ENCODE results near the gene LAMA3. TPM values are rescaled to one million over a fixed set of nuclear protein-coding genes. Genes with fewer than 3 reads are reported as not detected.
A peak's percentile ranks its signal among the peaks of the same experiment; 100 is the strongest.

Gene LAMA3
- total RNA-seq, 1 experiment from 2014 or later: 5.6 TPM

GRCh38 chr18:23920054-23920453 is 230.8 kb downstream of the LAMA3 start:
- ATAC-seq (no peak), DNase-seq (ENCODE audit: low read depth, low spot score) (no peak)
- no peaks in the 10 kb centered on the region for H3K9me3 ChIP-seq (ENCODE audit: control insufficient read depth in 1 of 2, insufficient read depth in 1 of 2, low read depth in 1 of 2, low read length in 2 of 2)
- BruUV-seq (replicated peaks): no TSS peak
- H3K36me3 ChIP-seq (ENCODE audit: control insufficient read depth in 1 of 2, insufficient read depth in 2 of 2, low read length in 2 of 2): no peaks in the 10 kb centered on the region
- no peak overlapping the region for H2AFZ ChIP-seq (ENCODE audit: low read depth, low read length, poor library complexity, severe bottlenecking)
- ChIA-PET CTCF (no interaction called here), POLR2A (no interaction called here), RAD21 (ENCODE audit: low non-redundant PET in 1 of 2, low total read pairs in 2 of 2, uncharacterized antibody in 2 of 2, unreplicated experiment in 2 of 2) (no interaction called here)
- no peak overlapping the region for H3K9ac ChIP-seq (ENCODE audit: low read length)
- H3K4me1 ChIP-seq (ENCODE audit: control insufficient read depth in 1 of 2, insufficient read depth in 2 of 2, low read length in 2 of 2): peaks cover 0 to 3% of the 10 kb centered on the region in 2 experiments; a peak in 1 of 4 replicates
- H3K27me3 ChIP-seq (ENCODE audit: insufficient read depth, low read length): no peaks in the 10 kb centered on the region
- H3K4me3 ChIP-seq (replicated peaks in 1 of 2; ENCODE audit: low read depth in 1 of 2, low read length in 2 of 2): no peak overlapping the region
- no peaks in the 10 kb centered on the region for H4K20me1 ChIP-seq (ENCODE audit: insufficient read depth)
- no peak overlapping the region for H3K27ac ChIP-seq (ENCODE audit: low read depth, low read length)
- H3K9me2 ChIP-seq (ENCODE audit: insufficient read depth): no peaks in the 10 kb centered on the region
- H3K4me2 ChIP-seq (ENCODE audit: low read length): no peak overlapping the region
- intact Hi-C loops (cut with micrococcal nuclease): no loop called here
- H3K79me2 ChIP-seq (ENCODE audit: insufficient read depth, low read length): no peaks in the 10 kb centered on the region
- TF ChIP-seq EGR1 (IDR thresholded peaks at IDR 0.05; ENCODE audit: low read depth) (no peak), ATF3 (IDR thresholded peaks at IDR 0.05) (no peak), ELF1 (IDR thresholded peaks at IDR 0.05; ENCODE audit: borderline replicate concordance, low read depth) (no peak), ZFX (IDR thresholded peaks at IDR 0.05) (no peak), YY1 (IDR thresholded peaks at IDR 0.05; ENCODE audit: extremely low read depth, insufficient replicate concordance, low read depth, low read length) (no peak), ZNF274 (IDR thresholded peaks at IDR 0.05; ENCODE audit: low read depth, low read length) (no peak), JUND (IDR thresholded peaks at IDR 0.05) (no peak), SRF (IDR thresholded peaks at IDR 0.05; ENCODE audit: low read depth) (no peak), FOSL1 (IDR thresholded peaks at IDR 0.05; ENCODE audit: low read depth) (no peak), RAD21 (IDR thresholded peaks at IDR 0.05; ENCODE audit: low read depth) (no peak), SIN3A (IDR thresholded peaks at IDR 0.05; ENCODE audit: low read depth) (no peak)

- Histone ChIP-seq H3K4me2 (ENCODE audit: low read length) (no peak overlapping the region), H3K4me3 (replicated peaks in 1 of 2; ENCODE audit: low read depth in 1 of 2, low read length in 2 of 2) (no peak overlapping the region), H3K9ac (ENCODE audit: low read length) (no peak overlapping the region), H3K27ac (ENCODE audit: low read depth, low read length) (no peak overlapping the region), H3K9me2 (ENCODE audit: insufficient read depth) (no peaks in the 10 kb centered on the region), H4K20me1 (ENCODE audit: insufficient read depth) (no peaks in the 10 kb centered on the region), H3K27me3 (ENCODE audit: insufficient read depth, low read length) (no peaks in the 10 kb centered on the region), H3K9me3 (ENCODE audit: control insufficient read depth in 1 of 2, insufficient read depth in 1 of 2, low read depth in 1 of 2, low read length in 2 of 2) (no peaks in the 10 kb centered on the region), H2AFZ (ENCODE audit: low read depth, low read length, poor library complexity, severe bottlenecking) (no peak overlapping the region), H3K4me1 (ENCODE audit: control insufficient read depth in 1 of 2, insufficient read depth in 2 of 2, low read length in 2 of 2) (peaks cover 0 to 3% of the 10 kb centered on the region in 2 experiments; a peak in 1 of 4 replicates), H3K36me3 (ENCODE audit: control insufficient read depth in 1 of 2, insufficient read depth in 2 of 2, low read length in 2 of 2) (no peaks in the 10 kb centered on the region), H3K79me2 (ENCODE audit: insufficient read depth, low read length) (no peaks in the 10 kb centered on the region)
- intact Hi-C loops (cut with micrococcal nuclease): no loop called here
- BruUV-seq (replicated peaks): no TSS peak
- TF ChIP-seq MAX (IDR thresholded peaks at IDR 0.05) (no peak), YY1 (IDR thresholded peaks at IDR 0.05; ENCODE audit: extremely low read depth, insufficient replicate concordance, low read depth, low read length) (no peak), RAD21 (IDR thresholded peaks at IDR 0.05; ENCODE audit: low read depth) (peak; percentile 40), CBX3 (IDR thresholded peaks at IDR 0.05; ENCODE audit: low read depth) (no peak)
- ChIA-PET CTCF (interaction anchor here (1.0 kb wide), 1 partner anchor 219 kb away, joined by 7 read pairs; no protein-coding TSS in a partner anchor), RAD21 (ENCODE audit: low non-redundant PET in 1 of 2, low total read pairs in 2 of 2, uncharacterized antibody in 2 of 2, unreplicated experiment in 2 of 2) (no interaction called here), POLR2A (no interaction called here)
- 0 out of 2 replicates have a peak, but pooled peaks have one; percentile 41 for ATAC-seq
- no peak for DNase-seq (ENCODE audit: low read depth, low spot score)
These were observed 232.5 kb downstream of the LAMA3 start for GRCh38 chr18:23921716-23922285.

All from HCT116 (cell line).